H1 (cell line): ENCODE data around the gene CD200. TPM values are rescaled to one million over a fixed set of nuclear protein-coding genes. Genes with fewer than 3 reads are reported as not detected.

Source experiments
- ASH2L ChIP-seq: fragments of 200-600, 300-600 bp; sonication (generic); IDR thresholded peaks from one replicate; pipeline ENCODE4 v1.7.1; 2017; ENCODE audit warnings: low read length
- CHD7 ChIP-seq: fragments of 300-600 bp; sonication (generic); IDR thresholded peaks from 2 replicates; pipeline ENCODE4 v1.7.1; 2012; ENCODE audit warnings: low read length, moderate library complexity, mild to moderate bottlenecking, inconsistent platforms; ENCODE audit not compliant: insufficient replicate concordance
- HDAC2 ChIP-seq, 2 experiments: fragments of 300-600 bp in 1 of 2; sonication (generic) in 1 of 2; IDR thresholded peaks; 2 replicates each; pipeline ENCODE4 v1.6.1; 2011 to 2012; ENCODE audit warnings: low read depth in 2 of 2, low read length in 2 of 2, mild to moderate bottlenecking in 2 of 2, moderate library complexity in 2 of 2, borderline replicate concordance in 1 of 2, inconsistent platforms in 1 of 2
- MAFK ChIP-seq: IDR thresholded peaks from 2 replicates; pipeline ENCODE4 v1.6.1; 2012; ENCODE audit warnings: low read depth, mild to moderate bottlenecking, improper control_type of control experiment, low read length
- NANOG ChIP-seq: IDR thresholded peaks from 2 replicates; pipeline ENCODE4 v1.6.1; 2011; ENCODE audit warnings: low read length, low read depth, mild to moderate bottlenecking, inconsistent platforms; ENCODE audit not compliant: insufficient read depth, poor library complexity, severe bottlenecking
- SIN3A ChIP-seq, 2 experiments: IDR thresholded peaks in 1 of 2; conservative IDR thresholded peaks in 1 of 2; 2 replicates each; pipeline ENCODE4 v1.6.1; 2011 to 2012; ENCODE audit warnings: low read length in 2 of 2, improper control_type of control experiment in 1 of 2, low read depth in 1 of 2, mild to moderate bottlenecking in 1 of 2
- polyA plus RNA-seq, 7 experiments: library from polyadenylated mRNA; depleted of rRNA in 3 of 7; stranded (reverse) in 5 of 7; unstranded in 2 of 7; fragments of >200 nt in 5 of 7; fragments of 200-250 nt in 2 of 7; gene quantifications; 1 replicate in 5 of 7; 2 replicates in 1 of 7; 4 replicates in 1 of 7; pipeline versions ENCODE4 v1.2.1 to v1.2.3, GENCODE V29; 2011 to 2013; ENCODE audit warnings: missing spikeins in 2 of 7, mixed read lengths in 2 of 7
- total RNA-seq: library from RNA; stranded (reverse); fragmentation: NEBNext Ultra II Directional; extraction: Animal tissue kit (Norgen Biotek cat#: 25700); gene quantifications from 2 replicates; pipeline ENCODE4 v1.2.1, GENCODE V29; 2021

The CD200 gene
- total and polyA plus RNA-seq, 2 of the 8 experiments (the other 6 are each of a cell fraction or from before 2014, with no cell fraction given) = 45.8 to 50.2 TPM

GRCh38 chr3:112354642-112355306 is 21.8 kb downstream of the CD200 start (continued):
- TF ChIP-seq CHD7 (peak; percentile 89), NANOG (no peak), MAFK (peak; percentile 28; the same call in 1 of the 2 replicates), ASH2L (no peak), HDAC2 (IDR thresholded peaks at IDR 0.05; ENCODE audit: borderline replicate concordance in 1 of 2, low read depth in 2 of 2, low read length in 2 of 2) (peak; percentile 25 to 35; a peak in 1 of 4 replicates), SIN3A (conservative IDR thresholded peaks at IDR 0.05 in 1 of 2, IDR thresholded peaks at IDR 0.05 in 1 of 2; ENCODE audit: low read depth in 1 of 2, low read length in 2 of 2) (0 out of 4 replicates have a peak, but pooled peaks of 1 of the 2 experiments have one; percentile 29)
